C4-2B (cell line): ENCODE measurements around the gene LRP1-AS.

Source experiments
- ZFX ChIP-seq: fragments of 450-650 bp; IDR thresholded peaks from 2 replicates; pipeline ENCODE4 v1.6.1; 2017
- TF ChIP-seq, protein P1 (sequence below): fragments of 450-650 bp; conservative IDR thresholded peaks from 2 replicates; pipeline ENCODE4 v1.5.1; 2017; ENCODE audit warnings: mild to moderate bottlenecking

GRCh38 chr12:57131896-57132744 is 15.3 kb downstream of the LRP1-AS start:
- TF ChIP-seq, protein P1, sequence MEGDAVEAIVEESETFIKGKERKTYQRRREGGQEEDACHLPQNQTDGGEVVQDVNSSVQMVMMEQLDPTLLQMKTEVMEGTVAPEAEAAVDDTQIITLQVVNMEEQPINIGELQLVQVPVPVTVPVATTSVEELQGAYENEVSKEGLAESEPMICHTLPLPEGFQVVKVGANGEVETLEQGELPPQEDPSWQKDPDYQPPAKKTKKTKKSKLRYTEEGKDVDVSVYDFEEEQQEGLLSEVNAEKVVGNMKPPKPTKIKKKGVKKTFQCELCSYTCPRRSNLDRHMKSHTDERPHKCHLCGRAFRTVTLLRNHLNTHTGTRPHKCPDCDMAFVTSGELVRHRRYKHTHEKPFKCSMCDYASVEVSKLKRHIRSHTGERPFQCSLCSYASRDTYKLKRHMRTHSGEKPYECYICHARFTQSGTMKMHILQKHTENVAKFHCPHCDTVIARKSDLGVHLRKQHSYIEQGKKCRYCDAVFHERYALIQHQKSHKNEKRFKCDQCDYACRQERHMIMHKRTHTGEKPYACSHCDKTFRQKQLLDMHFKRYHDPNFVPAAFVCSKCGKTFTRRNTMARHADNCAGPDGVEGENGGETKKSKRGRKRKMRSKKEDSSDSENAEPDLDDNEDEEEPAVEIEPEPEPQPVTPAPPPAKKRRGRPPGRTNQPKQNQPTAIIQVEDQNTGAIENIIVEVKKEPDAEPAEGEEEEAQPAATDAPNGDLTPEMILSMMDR: no peak
- no peak for TF ChIP-seq ZFX
